NK-92 (cell line): ENCODE measurements around the gene SPAG7.

ENCODE experiments used
- DNase-seq: peaks from one replicate; lab custom pipeline; 2025; ENCODE audit not compliant: unreplicated experiment; lab: John Stamatoyannopoulos, UW

Gene SPAG7

GRCh38 chr17:4950746-4951204, 16.8 kb downstream of the SPAG7 start, which contains the start of gene ENO3:
Gene ENO3, plus strand, starts transcription at chr17:4951119. Its CDS starts 711 bp downstream, at chr17:4951830.
- DNase-seq: no peak

DNA sequence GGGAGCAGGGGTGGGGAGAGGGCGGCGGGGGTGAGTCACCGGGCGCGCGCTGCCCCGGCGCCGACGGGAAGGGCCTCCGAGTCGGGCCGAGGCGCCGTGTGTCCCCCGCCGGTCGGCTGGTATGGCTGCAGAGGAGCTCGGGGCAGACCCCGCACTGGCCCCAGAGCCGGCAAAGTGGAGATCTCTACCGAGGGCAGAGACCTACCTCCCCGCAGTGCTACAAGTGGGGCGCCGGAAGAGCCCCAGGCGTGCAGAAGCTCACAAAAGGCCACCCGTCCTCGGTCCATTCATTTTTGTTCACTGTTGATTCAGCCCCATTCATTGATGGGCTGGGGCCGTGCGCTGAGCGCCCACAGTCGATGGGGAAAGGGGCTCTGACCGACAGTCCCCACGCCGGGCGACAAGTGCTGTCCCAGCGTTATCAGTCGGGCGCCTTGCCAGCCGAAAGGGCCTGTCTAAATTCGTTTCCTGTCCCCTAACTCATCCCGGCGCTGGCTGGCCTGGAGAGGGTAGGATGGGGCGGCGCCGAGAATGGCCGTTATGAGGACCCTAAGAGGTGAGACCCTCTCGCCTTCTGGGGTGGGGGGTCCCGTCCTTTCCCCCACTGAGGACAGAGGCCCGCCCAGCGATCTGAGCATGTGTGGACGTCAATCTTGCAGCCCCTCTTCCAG, 17.4 kb downstream of the SPAG7 start:
- DNase-seq: no peak

DNA sequence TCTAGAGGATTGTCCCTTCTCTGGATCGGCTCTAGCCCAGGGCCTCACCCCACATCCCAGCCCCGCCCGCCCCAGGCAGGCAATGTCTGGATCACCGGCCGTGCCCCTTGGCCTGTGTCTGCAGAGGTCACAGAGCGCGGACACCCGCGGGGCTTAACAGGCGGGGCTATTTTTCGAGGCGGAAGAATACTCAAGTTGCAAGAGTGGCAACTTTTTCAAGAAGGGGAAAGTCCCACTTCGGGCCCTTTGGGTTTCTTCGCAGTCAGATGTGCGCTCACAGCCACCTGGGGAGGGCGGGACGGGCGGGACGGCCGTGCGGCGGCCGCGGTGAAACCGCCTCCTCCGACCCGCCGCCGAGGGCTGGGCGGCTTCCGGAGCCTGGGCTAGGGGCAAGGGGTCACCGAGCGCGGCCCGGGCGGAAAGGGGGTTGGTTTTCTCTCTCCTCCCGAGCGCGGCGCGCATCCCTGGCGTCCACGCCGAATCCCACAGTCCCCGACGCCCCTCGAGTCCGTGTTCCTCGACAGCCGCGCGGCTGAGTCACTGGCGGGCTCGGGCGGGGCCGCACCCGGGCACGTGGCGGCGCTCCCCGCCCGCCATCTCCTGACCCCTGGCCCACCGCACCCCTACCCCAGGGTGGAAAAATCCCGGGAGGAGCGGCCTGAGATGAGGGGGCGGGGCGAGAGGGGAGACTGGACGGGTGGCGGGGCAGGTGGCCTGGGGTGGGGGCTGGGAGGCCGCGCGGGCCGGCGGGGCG, 18.1 kb downstream of the SPAG7 start:
- no peak for DNase-seq

GRCh38 chr17:4948931-4949320, 18.7 kb downstream of the SPAG7 start:
- no peak for DNase-seq

GRCh38 chr17:4948166-4948930, 19.3 kb downstream of the SPAG7 start, which contains the start of gene PFN1:
Gene PFN1, minus strand, starts transcription at chr17:4948530. Its CDS starts 136 bp downstream, at chr17:4948394.
- peak; percentile 59 for DNase-seq

DNA sequence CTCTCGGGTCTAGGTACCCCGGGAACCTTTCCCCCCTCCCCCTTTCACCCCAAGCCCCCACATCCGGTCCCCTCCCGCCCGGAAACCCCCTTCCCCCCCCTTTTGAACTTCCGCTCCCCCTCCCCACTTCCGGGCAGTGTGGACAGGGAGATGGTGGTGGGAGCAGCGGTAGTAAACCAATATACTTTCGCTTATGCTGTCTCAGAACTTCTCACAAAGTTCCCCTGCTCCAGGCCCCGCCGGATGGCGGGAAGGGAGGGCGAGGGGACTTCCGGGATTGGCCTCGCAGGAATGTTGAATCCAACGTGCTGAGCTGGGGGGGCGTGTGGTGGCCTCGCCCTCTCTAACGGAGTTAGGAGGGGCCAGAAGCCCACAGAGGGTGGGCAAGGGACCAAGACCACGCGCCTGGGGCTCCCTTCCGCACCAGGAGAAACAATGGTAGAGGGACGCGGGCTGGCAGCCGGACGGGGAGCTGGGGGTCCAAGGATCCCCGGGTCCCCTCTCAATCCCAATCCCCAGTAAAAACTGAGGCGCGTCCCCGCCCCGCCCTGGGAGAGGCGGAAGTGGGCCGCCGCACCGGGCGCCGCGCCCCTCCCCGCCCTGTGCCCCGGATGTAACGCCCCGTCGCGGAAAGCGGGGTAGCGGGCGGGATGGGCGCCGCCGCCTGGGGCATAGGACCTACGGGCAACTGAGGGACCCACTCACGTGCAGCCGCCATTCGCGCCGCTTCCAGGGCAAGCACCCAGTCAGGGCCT, 20.0 kb downstream of the SPAG7 start:
- DNase-seq: no peak

- DNase-seq: no peak
Observed at GRCh38 chr17:4947010-4947410, 20.6 kb downstream of the SPAG7 start.

DNA sequence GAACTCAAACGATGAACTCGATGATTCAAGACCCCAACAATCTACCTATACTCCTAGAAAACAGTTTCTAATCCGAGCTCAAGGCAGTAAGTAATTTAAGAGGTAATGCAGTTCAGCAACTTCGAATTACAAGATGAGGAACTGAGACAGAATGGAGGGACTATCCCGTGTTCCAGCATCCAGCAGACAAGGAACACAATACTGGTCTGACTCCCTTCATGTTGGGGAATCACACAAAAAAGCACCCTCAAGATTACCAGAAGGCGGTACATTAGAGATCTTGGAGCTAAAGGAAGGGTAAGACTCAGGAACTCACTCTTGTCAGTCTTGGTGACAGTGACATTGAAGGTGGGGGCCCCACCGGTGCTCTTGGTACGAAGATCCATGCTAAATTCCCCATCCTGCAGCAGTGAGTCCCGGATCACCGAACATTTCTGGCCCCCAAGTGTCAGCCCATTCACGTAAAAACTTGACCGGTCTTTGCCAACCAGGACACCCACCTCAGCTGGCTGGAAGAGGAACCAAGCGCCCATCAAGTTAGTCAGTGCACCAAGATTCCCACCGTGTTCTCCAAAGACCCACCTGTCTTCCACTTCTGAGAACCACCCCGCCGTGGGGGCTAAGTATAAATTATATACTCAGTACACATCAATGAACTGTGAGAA, 21.2 kb downstream of the SPAG7 start:
- no peak for DNase-seq

GRCh38 chr17:4945944-4946280, 21.7 kb downstream of the SPAG7 start:
- DNase-seq: no peak

DNA sequence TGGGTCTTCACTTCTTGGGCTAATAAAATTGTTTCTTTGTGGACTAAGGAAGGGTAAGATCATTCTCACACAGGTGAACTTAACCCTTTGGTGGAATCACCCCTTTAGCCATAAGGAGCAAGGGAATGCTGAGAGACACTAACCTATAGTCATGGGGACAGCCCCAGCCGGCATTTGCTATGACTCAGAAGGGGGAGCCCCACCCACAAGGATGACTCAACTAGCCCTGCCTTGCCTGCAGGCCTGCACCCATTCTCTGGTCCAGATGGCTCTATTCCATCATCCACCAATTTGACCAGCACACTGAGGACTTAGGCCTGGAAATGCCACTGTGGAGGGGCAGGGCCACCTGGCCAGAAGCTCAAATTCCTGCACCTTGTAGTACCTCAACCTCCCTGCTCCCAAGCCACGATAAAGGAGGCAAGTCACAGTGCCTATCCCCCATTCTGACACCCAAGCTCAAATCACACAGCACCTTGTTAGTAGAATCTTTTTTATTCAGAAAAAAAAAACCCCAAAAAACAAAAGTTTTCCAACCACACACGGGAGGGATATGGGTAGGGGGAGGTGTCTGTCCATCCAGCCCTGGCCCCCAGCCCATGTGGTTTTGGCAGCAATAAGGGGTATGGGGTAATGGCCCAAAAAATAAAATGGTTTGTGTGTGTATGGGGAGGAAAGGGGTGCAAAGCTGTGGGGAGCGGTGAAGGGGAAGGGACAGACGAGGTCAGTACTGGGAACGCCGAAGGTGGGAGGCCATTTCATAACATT, 22.3 kb downstream of the SPAG7 start:
- no peak for DNase-seq

- no peak for DNase-seq
Observed at GRCh38 chr17:4944554-4945175, 23.0 kb downstream of the SPAG7 start.

- DNase-seq: no peak
Observed at GRCh38 chr17:4944163-4944553, 23.5 kb downstream of the SPAG7 start.

GRCh38 chr17:4942760-4943508, 24.7 kb downstream of the SPAG7 start:
- DNase-seq: no peak

DNA sequence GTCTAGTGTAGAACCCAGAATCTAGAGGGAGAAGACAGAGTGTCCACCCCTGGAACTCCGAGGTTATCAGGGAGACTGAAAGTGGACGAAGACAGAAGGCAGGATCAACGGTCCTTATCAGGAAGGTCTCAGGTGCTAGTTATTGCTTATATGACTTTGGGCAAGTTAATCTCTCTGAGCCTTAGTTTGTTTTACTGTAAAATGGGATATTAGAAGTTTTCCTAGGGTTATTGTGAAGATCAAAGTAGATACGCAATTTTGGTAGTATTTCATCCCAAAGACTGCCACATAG, 26.4 kb downstream of the SPAG7 start:
- DNase-seq: no peak

DNA sequence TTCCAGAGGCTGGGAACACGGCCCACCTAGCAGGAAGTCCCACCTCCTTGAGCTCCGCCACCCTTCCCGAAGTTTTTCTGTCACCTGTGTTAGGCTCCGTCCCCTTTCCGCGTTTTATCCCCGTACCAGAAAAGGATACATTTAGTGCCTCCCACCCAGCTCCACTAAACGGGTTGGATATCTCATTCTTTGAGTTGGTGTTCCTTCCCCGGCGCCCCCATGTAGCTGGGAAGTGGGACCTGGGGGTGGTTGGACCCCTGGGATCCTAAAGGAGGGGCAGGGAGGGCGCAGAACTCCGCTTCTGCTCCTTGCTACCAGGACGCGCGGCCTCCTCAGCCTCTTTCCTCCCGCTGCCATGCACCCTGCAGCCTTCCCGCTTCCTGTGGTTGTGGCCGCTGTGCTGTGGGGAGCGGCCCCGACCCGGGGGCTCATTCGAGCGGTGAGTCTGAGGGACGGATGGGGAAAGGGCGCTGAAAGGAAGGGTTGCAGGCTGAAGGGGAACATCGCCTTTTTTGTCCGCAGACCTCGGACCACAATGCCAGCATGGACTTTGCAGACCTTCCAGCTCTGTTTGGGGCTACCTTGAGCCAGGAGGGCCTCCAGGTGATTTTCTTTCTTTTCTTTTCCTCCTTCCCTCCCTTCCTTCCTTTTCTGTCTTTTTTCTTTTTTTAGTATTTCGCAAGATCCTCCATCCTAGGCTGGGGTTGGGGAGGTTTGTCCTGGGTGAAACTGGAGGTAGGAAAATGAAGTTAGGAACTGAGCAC, 26.9 kb downstream of the SPAG7 start:
- DNase-seq: no peak

DNA sequence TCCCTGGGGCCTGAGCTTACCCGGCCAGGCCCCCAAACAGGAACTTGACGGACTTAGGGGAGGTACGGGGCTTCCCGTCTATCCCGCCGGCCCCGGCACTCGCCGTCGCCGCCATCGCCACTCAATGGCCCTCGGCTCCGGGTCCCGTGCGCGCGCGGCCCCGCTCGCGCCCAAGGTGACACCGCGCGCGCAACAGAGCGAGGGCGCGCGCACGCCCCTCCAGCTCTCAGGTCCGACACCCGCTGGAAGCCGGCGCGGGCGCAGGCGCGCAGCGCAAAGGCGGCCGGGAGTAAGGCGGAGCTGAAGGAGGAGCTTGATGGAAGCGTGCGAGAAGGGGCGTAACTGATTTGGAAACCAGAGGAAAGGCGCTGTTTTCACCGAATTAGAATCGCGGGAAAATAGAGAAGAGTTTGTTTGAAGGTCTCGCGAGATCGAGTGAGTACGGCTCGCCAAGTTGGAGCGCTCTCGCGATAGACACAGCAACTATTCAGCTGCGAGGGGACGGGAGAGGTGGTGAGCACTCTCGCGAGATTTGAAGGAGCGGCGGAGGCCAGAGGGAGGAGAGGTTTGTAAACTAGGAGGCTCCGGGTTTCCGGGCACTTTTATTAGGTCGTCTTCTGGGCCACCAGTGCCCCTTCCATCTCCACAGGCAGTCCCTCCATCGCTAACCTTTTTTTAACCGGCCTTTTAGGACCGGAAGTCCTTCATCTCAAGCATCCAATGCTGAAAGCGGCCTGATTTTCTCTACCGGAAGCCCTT, 27.6 kb downstream of the SPAG7 start, which contains the start of the genes RNF167 and SLC25A11:
Gene RNF167, plus strand, starts transcription at position 473 of the 759 bp plus-strand sequence. CDS start 642 bp downstream, outside the sequence.
Gene SLC25A11, minus strand, starts transcription at position 251 of the 759 bp plus-strand sequence. Its CDS starts 136 bp downstream, at position 115.
- DNase-seq: peak; percentile 76

DNA sequence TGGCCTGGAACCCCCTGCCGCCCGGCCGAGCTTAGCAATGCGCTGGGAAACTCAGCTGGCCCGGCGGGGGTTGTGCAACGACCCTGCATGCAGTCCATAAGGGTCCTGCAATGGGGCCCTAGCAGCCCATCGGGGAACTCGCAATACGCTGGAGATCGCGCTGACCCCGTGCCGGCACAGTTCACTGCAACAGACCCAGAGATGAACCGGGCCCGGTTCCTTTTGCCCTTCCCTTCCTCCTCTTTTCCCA, 28.1 kb downstream of the SPAG7 start:
- DNase-seq: no peak
